HG02571 (cell line): ENCODE measurements around the gene ADAM22.
"Not testable (repeated sequence)": the region's sequence is repeated elsewhere in the genome, so short reads cannot be mapped to it uniquely, and the experiment has no call there.

Experiments used
- ATAC-seq: cut with Tn5 transposase; IDR thresholded peaks from one replicate; pipeline ENCODE4 v1.9.1; 2021; ENCODE audit warnings: mild to moderate bottlenecking, moderate library complexity; ENCODE audit not compliant: unreplicated experiment

ADAM22 gene

GRCh38 chr7:88155756-88156155 is 221.7 kb downstream of the ADAM22 start:
- no peak for ATAC-seq

DNA sequence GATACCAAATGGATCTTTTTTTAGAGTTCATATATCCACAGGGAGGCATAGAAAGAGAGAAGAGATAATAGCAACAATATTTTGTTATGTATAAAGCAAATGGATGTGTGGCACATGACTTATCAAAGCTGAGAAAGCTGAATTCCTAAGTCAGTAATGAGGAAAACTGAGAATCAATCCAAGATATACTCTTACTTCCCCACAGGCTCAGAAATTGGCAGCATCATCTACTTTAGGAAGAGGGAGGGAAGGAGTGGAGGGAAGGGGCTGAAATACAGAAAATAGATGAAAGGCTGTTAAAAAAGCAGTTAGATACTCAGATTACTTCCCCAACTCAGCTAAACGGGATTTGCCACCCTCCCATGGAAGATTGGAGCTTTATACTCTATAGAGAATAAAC is 222.3 kb downstream of the ADAM22 start:
- ATAC-seq, result no peak

- not testable (repeated sequence) for ATAC-seq
These were observed 225.7 kb downstream of the ADAM22 start for GRCh38 chr7:88159741-88160140.

DNA sequence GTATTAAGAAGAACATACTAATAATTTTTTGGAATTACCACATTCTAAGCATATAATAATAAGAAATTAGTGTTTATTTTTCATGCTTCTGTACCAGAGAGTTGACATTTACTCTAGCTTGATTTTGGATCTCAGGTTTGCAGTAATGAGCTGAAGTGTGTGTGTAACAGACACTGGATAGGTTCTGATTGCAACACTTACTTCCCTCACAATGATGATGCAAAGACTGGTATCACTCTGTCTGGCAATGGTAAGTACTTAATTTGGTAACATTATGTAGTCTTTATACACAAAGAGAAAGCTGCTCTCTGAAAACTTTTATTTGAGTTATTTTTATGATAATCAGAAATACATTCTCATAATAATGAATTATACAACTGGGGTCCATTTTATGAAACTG is 231.6 kb downstream of the ADAM22 start:
- ATAC-seq, result no peak

- ATAC-seq, result no peak
These were observed 233.2 kb downstream of the ADAM22 start for GRCh38 chr7:88167223-88167622.

GRCh38 chr7:88167721-88168120 is 233.7 kb downstream of the ADAM22 start:
- ATAC-seq, result no peak

DNA sequence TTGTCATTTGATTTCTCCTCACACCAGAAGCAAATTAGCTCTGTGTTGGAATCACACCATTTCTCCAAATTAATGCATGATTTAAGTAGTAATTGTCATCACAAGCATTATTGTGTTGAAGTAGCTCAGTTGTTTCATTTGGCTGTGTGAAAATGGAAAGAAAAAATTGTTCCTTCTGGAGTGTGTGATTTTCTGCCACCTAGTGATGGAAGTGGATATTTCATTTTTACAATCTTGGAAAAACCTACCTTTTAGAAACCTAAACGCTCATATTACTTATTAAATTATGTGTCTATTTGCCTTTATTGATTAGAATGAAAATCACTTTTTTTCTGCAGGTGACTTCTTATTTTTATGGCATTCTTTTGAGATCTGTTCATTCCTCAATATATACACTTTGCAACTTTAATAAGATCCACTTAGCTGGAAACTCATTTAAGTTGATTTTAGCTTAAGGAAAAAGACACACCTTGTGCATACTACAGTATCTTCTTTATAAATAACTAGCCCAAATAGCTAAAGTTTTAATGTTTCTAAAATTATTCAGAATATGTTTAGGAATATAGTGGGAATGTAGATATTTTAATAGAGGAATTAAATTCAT is 235.8 kb downstream of the ADAM22 start:
- ATAC-seq, result no peak

DNA sequence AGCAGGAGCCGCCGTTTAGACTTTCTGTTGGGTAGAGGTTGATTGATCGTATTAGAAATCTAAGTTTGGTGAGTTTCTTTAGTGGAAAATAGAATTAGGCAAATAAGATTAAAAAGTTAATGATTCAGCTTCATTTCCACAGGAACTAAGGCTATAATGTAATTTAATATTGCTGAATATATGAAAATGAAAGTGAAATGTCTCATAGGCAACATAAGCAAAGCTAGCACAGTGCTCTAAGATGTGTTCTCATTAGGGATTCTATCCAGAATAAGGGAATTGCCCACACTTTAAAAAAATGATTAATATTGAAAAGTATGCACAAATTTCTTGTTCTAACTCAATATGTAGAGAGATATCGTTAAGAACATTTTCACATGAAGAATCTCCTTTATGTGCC is 238.8 kb downstream of the ADAM22 start:
- no peak for ATAC-seq

DNA sequence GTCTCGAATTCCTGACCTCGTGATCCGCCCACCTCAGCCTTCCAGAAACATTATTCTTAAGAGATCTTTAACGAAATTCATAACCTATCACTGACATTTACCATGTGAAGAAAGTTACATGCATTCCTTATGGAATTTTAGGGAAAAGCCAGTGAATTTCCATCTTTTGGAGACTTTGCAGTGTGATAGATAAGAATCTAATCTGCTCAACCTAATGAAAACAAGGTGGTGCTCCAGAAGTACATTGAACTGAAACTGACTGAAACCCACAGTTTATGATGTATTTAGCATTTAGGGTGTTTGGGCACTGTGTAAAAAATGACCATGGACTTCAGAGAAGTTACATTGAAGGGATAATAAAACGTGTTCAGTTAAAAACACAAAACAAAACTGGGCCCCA is 242.1 kb downstream of the ADAM22 start:
- ATAC-seq, result no peak

DNA sequence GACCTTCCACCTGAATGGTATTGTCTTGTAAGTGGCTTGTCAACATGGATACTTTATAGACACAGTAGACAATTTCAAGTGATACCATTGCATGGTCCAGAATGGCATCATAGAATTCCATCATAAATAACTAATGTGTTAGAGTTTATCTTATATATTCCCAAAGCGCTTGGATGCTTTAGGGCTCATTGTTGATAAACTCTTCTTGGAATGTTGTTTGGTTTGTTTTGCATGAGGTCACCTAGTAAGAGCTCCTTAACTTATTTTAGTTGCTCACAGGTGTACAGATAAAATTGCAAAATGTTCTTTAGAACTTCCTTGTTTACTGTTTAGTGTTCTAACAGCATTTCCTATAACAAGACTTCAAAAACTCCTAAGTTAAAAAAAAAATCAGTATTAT is 249.0 kb downstream of the ADAM22 start:
- no peak for ATAC-seq

DNA sequence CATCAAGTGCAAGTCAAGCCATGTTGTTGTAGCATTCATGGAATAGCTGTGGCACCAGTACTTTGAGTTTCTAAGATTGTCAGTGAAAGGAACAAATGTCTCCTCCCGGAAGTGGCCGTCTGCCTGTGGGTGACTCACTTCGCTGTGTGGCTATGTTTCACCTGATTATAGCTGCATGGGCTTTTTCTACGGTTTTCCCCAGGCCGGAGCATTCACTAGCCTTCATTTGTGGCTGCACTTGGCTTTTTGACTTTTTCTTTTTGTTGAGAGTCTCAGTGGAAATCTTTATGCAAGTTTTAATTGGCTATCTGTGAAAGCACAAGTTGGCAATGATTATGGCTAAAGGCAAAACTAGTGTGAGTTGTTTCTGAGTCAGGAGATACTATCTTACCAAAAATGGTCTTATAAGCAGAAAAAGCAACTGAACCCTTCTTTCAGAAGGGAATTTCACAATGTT is 250.8 kb downstream of the ADAM22 start:
- ATAC-seq, result no peak

GRCh38 chr7:88185650-88186049 is 251.6 kb downstream of the ADAM22 start:
- ATAC-seq, result no peak

DNA sequence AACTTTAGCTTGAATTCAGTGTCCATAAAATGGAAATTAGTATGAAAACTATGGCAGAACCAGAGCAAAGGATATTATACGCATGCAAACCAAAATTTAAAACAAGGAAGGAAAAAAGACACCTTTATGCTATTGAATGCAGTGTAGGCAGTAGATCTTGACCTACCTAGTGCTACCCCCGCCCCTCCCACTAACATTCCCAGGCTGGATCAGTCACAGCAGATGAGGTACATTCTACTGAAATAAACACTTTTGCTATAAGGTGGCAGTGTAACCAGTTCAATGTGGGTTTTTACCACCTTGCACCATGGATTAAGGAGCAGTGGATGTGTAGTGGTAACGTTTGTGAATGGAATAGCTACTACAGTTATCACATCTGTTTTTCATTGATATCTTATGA is 257.9 kb downstream of the ADAM22 start:
- no peak for ATAC-seq

DNA sequence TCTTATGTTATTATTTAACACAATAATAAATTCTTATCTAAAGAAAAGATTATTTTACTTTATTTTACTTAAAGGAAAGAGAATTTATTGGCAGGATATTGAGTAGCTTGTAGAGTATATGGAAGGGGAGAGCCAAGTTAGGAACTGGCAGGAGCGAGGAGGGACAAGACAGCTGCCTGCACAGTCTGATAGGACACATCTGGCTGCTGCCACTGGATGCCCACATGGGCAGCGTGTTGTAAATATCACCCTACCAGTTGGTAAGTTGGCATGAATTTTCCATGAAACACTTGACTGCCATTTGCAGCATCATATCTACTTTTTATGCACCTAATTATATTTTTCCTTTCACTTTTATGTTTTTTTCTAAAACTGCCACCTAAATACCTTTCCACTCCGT is 266.2 kb downstream of the ADAM22 start:
- no peak for ATAC-seq

DNA sequence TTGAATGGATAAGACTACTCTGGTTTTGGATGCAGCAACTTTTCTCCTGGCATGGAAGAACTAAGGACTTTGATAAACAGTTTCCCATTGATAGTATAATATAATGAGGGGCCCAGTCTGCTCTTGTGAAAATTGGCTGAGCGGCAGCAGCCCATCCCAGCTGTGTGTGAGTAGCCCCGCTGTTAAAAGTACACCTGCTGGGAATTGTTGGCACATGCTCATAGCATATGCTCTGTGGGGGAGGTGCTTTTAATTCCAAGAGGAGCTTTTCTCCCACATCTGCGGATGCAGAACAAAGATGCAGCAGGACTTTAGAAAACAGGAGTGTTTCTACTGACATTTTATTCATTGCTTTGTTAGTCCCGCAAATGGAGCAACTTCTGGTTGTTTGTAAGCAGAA is 266.7 kb downstream of the ADAM22 start:
- ATAC-seq, result no peak

GRCh38 chr7:88201305-88201704 is 267.3 kb downstream of the ADAM22 start:
- no peak for ATAC-seq

DNA sequence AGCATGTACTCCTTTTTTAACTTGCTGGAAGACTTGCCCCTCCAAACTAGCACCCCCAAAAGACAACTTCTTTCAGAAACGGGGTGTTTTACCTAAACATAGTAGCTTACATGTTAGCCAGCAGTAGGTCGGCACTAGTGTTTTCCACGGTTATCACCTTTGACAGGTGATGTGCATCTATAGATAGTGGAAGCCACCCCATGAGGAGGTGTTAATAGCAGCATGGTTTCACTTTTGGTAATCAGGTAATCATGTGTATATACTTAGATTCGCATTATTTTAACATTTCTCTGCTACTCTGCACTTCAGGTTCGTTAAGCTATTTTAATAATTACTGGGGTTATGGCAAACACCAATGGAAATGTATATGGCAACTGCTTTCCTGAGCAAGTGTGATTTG is 268.2 kb downstream of the ADAM22 start:
- ATAC-seq, result no peak

DNA sequence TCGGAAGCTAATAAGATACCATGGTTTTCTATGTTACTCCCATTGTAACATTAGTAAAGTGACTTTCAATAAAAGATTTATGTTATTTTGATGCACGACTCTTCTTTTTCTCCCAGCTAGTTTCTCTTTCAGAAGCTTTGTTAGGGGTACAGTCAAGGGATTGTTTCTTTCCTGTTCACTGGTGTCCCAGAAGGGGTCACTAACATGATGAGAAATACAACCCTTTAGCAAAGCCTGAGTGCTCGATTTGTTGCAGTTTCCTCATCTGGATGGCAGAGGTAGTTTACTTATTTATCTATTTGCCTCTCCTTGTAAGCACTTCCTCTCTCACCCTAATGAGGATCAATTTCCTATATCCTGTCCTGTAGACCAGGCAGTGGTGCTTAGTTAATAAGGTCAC is 268.7 kb downstream of the ADAM22 start:
- no peak for ATAC-seq

DNA sequence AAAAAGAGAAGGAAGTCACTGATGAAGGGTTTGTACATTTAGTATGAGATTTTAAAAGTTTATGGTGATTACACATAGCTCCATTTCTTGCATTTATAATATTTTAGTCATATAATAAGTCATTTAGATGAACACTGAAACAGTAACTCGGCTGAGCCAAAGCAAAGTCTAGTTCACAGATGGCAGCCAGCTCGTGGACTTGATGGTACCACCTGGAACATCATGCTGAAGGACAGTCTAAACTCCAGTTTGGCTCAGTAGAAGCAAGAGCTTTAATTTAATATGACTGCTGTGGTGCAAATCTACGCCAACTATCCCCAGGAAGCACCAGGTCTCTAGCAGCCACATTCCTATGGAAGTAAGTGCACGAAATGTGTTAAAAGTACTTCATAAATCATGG is 269.4 kb downstream of the ADAM22 start:
- no peak for ATAC-seq

DNA sequence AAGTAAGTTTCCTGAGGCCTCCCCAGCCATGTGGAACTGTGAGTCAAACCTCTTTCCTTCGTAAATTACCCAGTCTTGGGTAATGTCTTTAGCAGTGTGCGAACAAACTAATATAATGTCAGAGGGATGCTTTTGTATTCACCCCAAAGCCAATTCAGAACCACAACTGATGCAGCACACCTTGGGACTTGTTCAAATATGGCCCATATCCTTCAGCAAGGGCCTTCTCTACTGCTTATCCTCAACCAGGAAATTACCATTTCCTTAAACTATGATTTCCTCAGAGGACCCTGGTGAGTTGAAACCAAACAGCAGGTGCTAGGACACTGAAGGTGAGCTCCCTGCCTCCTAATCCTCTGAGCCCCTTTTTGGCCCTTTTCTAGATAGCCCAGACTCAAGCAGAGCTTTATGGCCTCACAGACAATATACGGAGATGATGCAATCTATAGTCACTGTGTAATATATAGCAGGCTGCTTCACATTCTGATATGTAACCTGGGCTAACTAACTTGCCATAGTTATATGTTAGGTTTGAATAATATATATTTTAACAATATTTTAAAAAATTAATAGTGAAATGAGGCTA is 270.6 kb downstream of the ADAM22 start:
- no peak for ATAC-seq

GRCh38 chr7:88205179-88205578 is 271.1 kb downstream of the ADAM22 start:
- no peak for ATAC-seq

- ATAC-seq, result no peak
These were observed 272.2 kb downstream of the ADAM22 start for GRCh38 chr7:88206254-88206653.

- no peak for ATAC-seq
These were observed 274.5 kb downstream of the ADAM22 start for GRCh38 chr7:88208521-88208920.
